ENCODE measurements around the gene PTGER3.
"Not testable (repeated sequence)": the region's sequence is repeated elsewhere in the genome, so short reads cannot be mapped to it uniquely, and the experiment has no call there.

PTGER3 gene

DNA sequence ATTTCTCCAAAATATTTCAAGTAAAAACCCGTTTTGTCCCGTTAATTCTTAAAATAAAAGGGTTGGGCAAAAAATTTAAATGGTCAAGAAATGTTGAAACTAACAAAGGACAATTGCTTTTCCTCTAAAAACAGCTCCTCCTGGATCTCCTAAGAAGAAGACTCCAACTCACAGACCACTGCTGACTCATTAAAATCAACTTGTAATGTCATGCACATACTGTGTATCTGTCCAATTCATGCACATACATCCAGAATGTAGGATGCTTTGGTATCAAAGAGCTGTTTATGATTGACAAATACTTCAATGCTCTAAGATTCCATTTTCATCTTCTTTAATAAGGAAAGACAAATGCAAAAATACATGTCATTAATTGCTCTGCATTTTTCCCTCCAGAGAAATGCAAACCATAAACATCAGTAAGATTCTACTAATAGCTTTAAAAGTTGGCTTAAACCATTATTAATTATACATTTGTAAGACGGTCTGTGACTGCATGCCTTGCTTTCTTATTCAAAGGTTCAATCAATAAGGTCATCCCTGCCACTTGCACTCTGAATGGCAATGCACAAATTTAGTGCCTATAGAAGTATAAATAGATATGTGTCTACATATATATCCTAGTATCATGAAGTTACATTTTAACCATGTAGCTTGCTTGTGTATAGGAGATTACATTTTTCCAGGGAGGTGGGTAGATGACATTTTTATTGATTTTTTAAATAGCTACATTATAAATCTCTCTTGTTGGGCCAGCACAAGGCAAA is 44.7 kb downstream of the PTGER3 start:
- no peak for DNase-seq (ENCODE audit: low read depth in 2 of 2)

DNA sequence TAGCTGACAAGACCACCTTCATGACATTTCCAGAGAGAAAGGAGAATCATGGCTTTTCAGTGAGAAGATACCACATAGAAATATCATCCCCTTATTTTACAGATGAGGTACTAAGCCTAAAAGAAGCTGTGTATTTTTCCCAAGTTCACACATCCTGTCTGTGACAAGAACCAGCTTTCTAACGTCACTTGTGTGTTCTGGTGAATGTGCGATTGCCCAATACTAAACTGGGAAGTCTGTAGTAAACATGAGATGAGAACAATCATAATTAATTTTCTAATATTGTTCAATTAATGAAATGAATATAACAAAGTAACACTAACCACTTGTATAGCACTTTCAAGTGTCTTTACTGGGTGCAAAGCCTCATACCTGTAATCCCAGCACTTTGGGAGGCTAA is 46.0 kb downstream of the PTGER3 start:
- DNase-seq (ENCODE audit: low read depth in 2 of 2): no peak

- DNase-seq (ENCODE audit: low read depth in 2 of 2): no peak
Observed at GRCh38 chr1:70997793-70998192, 49.8 kb downstream of the PTGER3 start.

- no peak for DNase-seq (ENCODE audit: low read depth in 2 of 2)
Observed at GRCh38 chr1:70994753-70995268, 52.8 kb downstream of the PTGER3 start.

- no peak for DNase-seq (ENCODE audit: low read depth in 2 of 2)
Observed at GRCh38 chr1:70993798-70994197, 53.8 kb downstream of the PTGER3 start.

- DNase-seq (ENCODE audit: low read depth in 2 of 2): no peak
Observed at GRCh38 chr1:70992521-70992920, 55.1 kb downstream of the PTGER3 start.

DNA sequence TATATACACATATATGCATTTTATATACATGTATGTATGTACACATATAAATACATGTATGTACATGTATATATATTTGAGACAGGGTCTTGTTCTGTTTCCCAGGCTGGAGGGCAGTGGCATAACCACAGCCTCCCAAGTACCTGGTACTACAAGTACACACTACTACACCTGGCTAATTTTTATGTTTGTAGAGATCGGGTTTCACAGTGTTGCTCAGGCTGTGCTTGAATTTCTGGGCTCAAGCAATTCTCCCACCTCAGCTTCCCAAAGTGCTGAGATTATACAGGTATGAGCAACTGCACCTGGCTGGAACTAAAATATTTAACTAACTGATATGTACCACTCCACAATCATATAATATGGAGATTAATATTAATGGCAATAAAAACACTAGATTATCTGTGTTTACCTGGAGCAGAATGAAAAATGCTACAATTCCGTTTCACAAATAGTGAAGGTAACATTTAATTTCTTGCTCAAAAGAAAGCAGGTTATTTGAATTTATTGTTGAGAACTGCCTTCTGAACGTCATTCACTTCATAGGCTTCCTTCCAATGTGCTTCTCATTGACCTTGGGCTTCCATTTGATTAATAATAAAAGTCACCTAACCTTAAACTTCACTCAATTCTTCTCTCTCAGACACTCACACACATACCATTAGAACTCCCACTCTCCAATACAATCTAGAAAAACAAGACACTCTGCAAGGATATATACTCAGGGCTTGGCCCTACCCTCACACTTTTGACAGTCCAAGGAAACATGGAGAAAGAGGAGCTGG is 57.0 kb downstream of the PTGER3 start:
- DNase-seq (ENCODE audit: low read depth in 2 of 2): no peak

- no peak for DNase-seq (ENCODE audit: low read depth in 2 of 2)
Observed at GRCh38 chr1:70987497-70987896, 60.1 kb downstream of the PTGER3 start.

DNA sequence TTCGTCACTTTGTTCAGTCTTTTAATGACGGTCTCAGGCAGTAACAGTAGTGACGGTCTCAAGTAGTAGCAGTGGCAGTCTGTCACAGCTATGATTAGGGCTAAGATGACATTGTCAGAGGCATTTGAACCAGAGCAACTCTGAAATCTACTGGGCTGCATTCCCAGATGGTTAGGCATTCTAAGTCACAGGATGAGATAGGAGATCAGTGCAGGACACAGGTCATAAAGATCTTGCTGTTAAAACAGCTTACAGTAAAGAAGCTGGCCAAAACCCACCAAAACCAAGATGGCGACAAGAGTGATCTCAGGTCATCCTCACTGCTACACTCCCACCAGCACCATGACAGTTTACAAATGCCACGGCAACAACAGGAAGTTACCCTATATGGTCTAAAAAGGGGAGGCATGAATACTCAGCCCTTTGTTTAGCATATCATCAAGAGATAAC is 61.8 kb downstream of the PTGER3 start:
- not testable (repeated sequence) for DNase-seq (ENCODE audit: low read depth in 2 of 2)

DNA sequence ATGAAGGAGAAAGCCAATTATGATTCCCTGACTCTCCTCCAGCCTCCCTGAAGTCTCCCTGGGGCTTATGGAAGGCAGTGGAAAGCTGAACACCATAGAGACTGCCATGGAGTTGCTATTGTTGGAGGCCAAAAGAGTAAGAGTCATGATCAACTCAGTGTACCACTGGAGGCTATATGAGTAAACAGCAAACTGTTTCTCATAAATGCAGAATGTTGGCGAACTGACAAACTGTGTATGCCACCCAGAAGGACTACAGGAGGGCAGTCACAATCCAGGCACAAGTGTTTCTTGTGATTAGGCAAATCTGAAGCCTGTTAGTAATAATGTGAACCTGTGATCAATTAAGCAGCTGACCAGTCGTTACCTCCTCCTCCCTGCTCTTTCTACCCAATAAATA is 62.3 kb downstream of the PTGER3 start:
- DNase-seq (ENCODE audit: low read depth in 2 of 2): not testable (repeated sequence)

DNA sequence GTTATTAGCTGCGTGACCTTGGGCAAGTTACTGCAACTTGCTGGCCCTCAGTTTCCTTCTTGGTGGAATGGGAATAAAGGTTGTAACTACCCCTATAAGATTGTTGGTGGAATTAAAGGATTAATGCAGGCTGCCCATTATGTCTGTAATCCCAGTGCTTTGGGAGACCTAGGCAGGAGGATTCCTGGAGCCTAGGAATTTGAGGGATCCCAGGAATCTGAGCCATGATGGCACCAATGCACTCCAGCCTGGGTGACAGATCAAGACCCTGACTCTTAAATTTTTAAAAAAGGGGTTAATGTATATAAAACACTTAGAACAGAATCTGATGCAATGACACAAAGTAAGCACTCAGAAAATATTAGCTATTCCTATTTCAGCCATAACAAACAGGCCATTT is 67.3 kb downstream of the PTGER3 start:
- DNase-seq (ENCODE audit: low read depth in 2 of 2): no peak

- DNase-seq (ENCODE audit: low read depth in 2 of 2): no peak
Observed at GRCh38 chr1:70979881-70980280, 67.7 kb downstream of the PTGER3 start.

- no peak for DNase-seq (ENCODE audit: low read depth in 2 of 2)
Observed at GRCh38 chr1:70979313-70979712, 68.3 kb downstream of the PTGER3 start.

- DNase-seq (ENCODE audit: low read depth in 2 of 2): no peak
Observed at GRCh38 chr1:70978623-70979022, 69.0 kb downstream of the PTGER3 start.

GRCh38 chr1:70977575-70977974 is 70.0 kb downstream of the PTGER3 start:
- DNase-seq (ENCODE audit: low read depth in 2 of 2): no peak

- DNase-seq (ENCODE audit: low read depth in 2 of 2): no peak
Observed at GRCh38 chr1:70977041-70977440, 70.6 kb downstream of the PTGER3 start.

- DNase-seq (ENCODE audit: low read depth in 2 of 2): no peak
Observed at GRCh38 chr1:70973754-70974153, 73.9 kb downstream of the PTGER3 start.

DNA sequence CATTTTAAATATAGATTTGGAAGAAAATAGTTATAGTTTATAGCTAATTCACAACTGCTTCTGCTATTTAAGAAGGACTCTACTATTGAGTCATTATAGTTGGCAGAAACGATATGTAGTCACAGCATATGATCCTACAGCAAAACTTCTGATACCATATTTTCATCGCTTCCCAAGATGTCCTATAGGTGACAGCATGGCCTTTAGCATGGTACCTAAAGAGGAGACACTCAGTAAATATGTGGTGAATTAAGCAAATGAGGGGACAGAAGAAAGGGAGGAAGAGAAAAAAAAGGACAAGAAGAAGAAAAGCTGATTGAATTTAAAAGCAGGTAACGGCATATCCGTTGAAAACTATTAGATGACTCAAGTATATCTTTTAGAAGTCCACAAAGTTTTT is 77.2 kb downstream of the PTGER3 start:
- DNase-seq (ENCODE audit: low read depth in 2 of 2): no peak

GRCh38 chr1:70966018-70966638 is 81.5 kb downstream of the PTGER3 start:
- no peak for DNase-seq (ENCODE audit: low read depth in 2 of 2)

DNA sequence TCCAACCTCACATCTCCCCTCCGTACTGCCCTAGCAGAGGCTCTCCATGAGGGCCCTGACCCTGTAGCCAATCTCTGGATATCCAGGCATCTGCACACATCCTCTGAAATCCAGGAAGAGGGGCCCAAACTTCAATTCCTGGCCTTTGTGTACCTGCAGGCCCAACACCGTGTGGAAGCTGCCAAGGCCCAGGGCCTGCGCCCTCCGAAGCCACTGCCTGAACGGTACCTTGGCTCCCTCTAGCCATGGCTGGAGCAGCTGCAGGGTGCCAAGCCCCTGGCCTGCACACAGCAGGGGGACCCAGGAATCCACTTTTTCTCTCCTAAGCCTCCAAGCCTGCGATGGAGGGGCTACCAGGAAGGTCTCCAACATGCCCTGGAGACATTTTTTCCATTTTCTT is 84.2 kb downstream of the PTGER3 start:
- no peak for DNase-seq (ENCODE audit: low read depth in 2 of 2)

GRCh38 chr1:70961374-70961975 is 86.1 kb downstream of the PTGER3 start:
- no peak for DNase-seq (ENCODE audit: low read depth in 2 of 2)

DNA sequence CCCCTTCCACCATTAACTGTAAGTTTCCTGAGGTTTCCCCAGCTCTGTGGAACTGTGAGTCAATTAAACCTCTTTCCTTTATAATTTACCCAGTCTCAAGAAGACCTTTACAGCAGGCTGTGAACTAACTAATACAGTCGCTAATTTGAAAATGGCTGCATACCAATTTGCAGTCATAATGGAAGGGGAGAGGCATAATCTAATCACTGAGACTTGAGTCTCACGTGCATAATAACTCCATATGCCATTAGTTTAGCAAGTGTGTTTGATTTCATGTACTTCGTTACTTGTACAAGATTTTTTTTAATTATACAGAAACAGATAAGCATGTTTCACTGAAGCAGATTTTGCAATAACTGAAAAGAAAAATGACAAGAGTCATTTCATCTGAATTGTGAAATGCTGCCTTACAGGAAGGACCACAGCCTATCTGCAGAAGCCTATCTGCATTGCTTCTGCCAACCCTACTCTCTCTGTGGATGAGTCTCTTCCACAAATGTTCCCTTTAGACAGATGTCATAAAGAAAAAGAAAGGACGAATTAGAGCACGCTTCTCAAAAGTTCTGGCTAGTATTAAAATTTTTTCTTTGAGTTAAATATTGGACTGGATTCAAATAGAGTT is 99.1 kb downstream of the PTGER3 start:
- DNase-seq (ENCODE audit: low read depth in 2 of 2): no peak
